Activated CD4-positive, alpha-beta T cell treated with anti-CD3 and anti-CD28 coated beads, Interleukin-2, amount 50 U/mL, for 24 hours (primary cell): ENCODE measurements around the gene DNAH11.
"Not testable (repeated sequence)": the region's sequence is repeated elsewhere in the genome, so short reads cannot be mapped to it uniquely, and the experiment has no call there.

Source experiments
- DNase-seq, 2 donors: peaks; one replicate each; pipeline ENCODE4 v3.0.0-alpha.2; 2020; ENCODE audit warnings: low read depth in 1 of 2, low spot score in 1 of 2

DNAH11 gene

GRCh38 chr7:21771906-21772610 is 229.2 kb downstream of the DNAH11 start:
- DNase-seq: no peak

GRCh38 chr7:21773326-21773725 is 230.5 kb downstream of the DNAH11 start:
- DNase-seq: no peak

- no peak for DNase-seq
These were observed 235.1 kb downstream of the DNAH11 start for GRCh38 chr7:21777921-21778320.

GRCh38 chr7:21778953-21779352 is 236.1 kb downstream of the DNAH11 start:
- DNase-seq: no peak

GRCh38 chr7:21782996-21783395 is 240.2 kb downstream of the DNAH11 start:
- DNase-seq: no peak

GRCh38 chr7:21784989-21785388 is 242.2 kb downstream of the DNAH11 start:
- DNase-seq: no peak

- no peak for DNase-seq
These were observed 263.0 kb downstream of the DNAH11 start for GRCh38 chr7:21805791-21806190.

GRCh38 chr7:21806388-21806787 is 263.5 kb downstream of the DNAH11 start:
- no peak for DNase-seq

GRCh38 chr7:21819048-21819447 is 276.2 kb downstream of the DNAH11 start:
- DNase-seq: no peak

- DNase-seq: no peak
These were observed 286.0 kb downstream of the DNAH11 start for GRCh38 chr7:21828841-21829240.

GRCh38 chr7:21829731-21830130 is 286.9 kb downstream of the DNAH11 start:
- DNase-seq: no peak

- DNase-seq: no peak
These were observed 301.9 kb downstream of the DNAH11 start for GRCh38 chr7:21844742-21845141.

GRCh38 chr7:21850531-21851285 is 307.9 kb downstream of the DNAH11 start:
- no peak for DNase-seq

- no peak for DNase-seq
These were observed 308.7 kb downstream of the DNAH11 start for GRCh38 chr7:21851559-21851967.

GRCh38 chr7:21865631-21866204 is 322.9 kb downstream of the DNAH11 start:
- not testable (repeated sequence) for DNase-seq

GRCh38 chr7:21866731-21867130 is 323.9 kb downstream of the DNAH11 start:
- DNase-seq: no peak

GRCh38 chr7:21867226-21867625 is 324.4 kb downstream of the DNAH11 start:
- no peak for DNase-seq

GRCh38 chr7:21867816-21868575 is 325.2 kb downstream of the DNAH11 start:
- no peak for DNase-seq

- DNase-seq: no peak
These were observed 325.7 kb downstream of the DNAH11 start for GRCh38 chr7:21868576-21868850.

GRCh38 chr7:21869785-21870402 is 327.1 kb downstream of the DNAH11 start:
- DNase-seq: no peak

GRCh38 chr7:21883069-21883468 is 340.2 kb downstream of the DNAH11 start:
- DNase-seq: no peak
